ENCODE measurements around the gene SLC66A1.

Gene SLC66A1

GRCh38 chr1:19342894-19343616 is 30.9 kb downstream of the SLC66A1 start:
- DNase-seq = no peak
- H3F3A ChIP-seq (ENCODE audit: insufficient read depth, low read length) = no peaks in the 10 kb centered on the region
- H2AFZ ChIP-seq (ENCODE audit: low read length) = no peak overlapping the region
- H3K9me3 ChIP-seq (replicated peaks; ENCODE audit: insufficient read depth, low read length) = no peaks in the 10 kb centered on the region
- TF ChIP-seq EZH2phosphoT487 (IDR thresholded peaks at IDR 0.05; ENCODE audit: low read length) (no peak), CTCF (IDR thresholded peaks at IDR 0.05; ENCODE audit: low read length) (no peak), EZH2 (optimal IDR thresholded peaks at IDR 0.05; ENCODE audit: low read depth, low read length) (no peak)
- H3K27me3 ChIP-seq (replicated peaks; ENCODE audit: insufficient read depth, low read length) = no peaks in the 10 kb centered on the region
- no peak overlapping the region for H3K9ac ChIP-seq (ENCODE audit: low read length)
- H3K4me3 ChIP-seq (ENCODE audit: low read length) = no peak overlapping the region
- no peaks in the 10 kb centered on the region for H4K20me1 ChIP-seq (ENCODE audit: insufficient read depth, low read length)
- no peak overlapping the region for H3K27ac ChIP-seq (ENCODE audit: low read length)
- H3K79me2 ChIP-seq (ENCODE audit: low read length) = no peaks in the 10 kb centered on the region
- no peaks in the 10 kb centered on the region for H3K4me1 ChIP-seq (ENCODE audit: low read length)
- no peaks in the 10 kb centered on the region for H3K36me3 ChIP-seq (replicated peaks; ENCODE audit: insufficient read depth, low read length)
- H3K9me2 ChIP-seq (replicated peaks; ENCODE audit: insufficient read depth, low read length) = no peaks in the 10 kb centered on the region
- no peak overlapping the region for H3K4me2 ChIP-seq (ENCODE audit: low read depth, low read length)

GRCh38 chr1:19343617-19344350 is 31.7 kb downstream of the SLC66A1 start:
- H3K9ac ChIP-seq (ENCODE audit: low read length) = no peak overlapping the region
- no peaks in the 10 kb centered on the region for H3K79me2 ChIP-seq (ENCODE audit: low read length)
- H3K4me3 ChIP-seq (ENCODE audit: low read length) = no peak overlapping the region
- H3K9me2 ChIP-seq (replicated peaks; ENCODE audit: insufficient read depth, low read length) = no peaks in the 10 kb centered on the region
- H3F3A ChIP-seq (ENCODE audit: insufficient read depth, low read length) = no peaks in the 10 kb centered on the region
- no peak overlapping the region for H3K4me2 ChIP-seq (ENCODE audit: low read depth, low read length)
- H3K4me1 ChIP-seq (ENCODE audit: low read length) = no peaks in the 10 kb centered on the region
- no peaks in the 10 kb centered on the region for H3K27me3 ChIP-seq (replicated peaks; ENCODE audit: insufficient read depth, low read length)
- H3K9me3 ChIP-seq (replicated peaks; ENCODE audit: insufficient read depth, low read length) = no peaks in the 10 kb centered on the region
- no peaks in the 10 kb centered on the region for H3K36me3 ChIP-seq (replicated peaks; ENCODE audit: insufficient read depth, low read length)
- H4K20me1 ChIP-seq (ENCODE audit: insufficient read depth, low read length) = no peaks in the 10 kb centered on the region
- H2AFZ ChIP-seq (ENCODE audit: low read length) = no peak overlapping the region
- H3K27ac ChIP-seq (ENCODE audit: low read length) = no peak overlapping the region
- TF ChIP-seq CTCF (IDR thresholded peaks at IDR 0.05; ENCODE audit: low read length) = no peak
- no peak for TF ChIP-seq EZH2phosphoT487 (IDR thresholded peaks at IDR 0.05; ENCODE audit: low read length)
- TF ChIP-seq EZH2 (optimal IDR thresholded peaks at IDR 0.05; ENCODE audit: low read depth, low read length) = no peak
- no peak for DNase-seq

GRCh38 chr1:19344372-19344810 is 32.3 kb downstream of the SLC66A1 start:
- Histone ChIP-seq H3F3A (ENCODE audit: insufficient read depth, low read length) (no peaks in the 10 kb centered on the region), H3K79me2 (ENCODE audit: low read length) (no peaks in the 10 kb centered on the region), H4K20me1 (ENCODE audit: insufficient read depth, low read length) (no peaks in the 10 kb centered on the region), H3K4me1 (ENCODE audit: low read length) (no peaks in the 10 kb centered on the region), H3K36me3 (replicated peaks; ENCODE audit: insufficient read depth, low read length) (no peaks in the 10 kb centered on the region), H2AFZ (ENCODE audit: low read length) (no peak overlapping the region), H3K9me2 (replicated peaks; ENCODE audit: insufficient read depth, low read length) (no peaks in the 10 kb centered on the region), H3K27me3 (replicated peaks; ENCODE audit: insufficient read depth, low read length) (no peaks in the 10 kb centered on the region), H3K9me3 (replicated peaks; ENCODE audit: insufficient read depth, low read length) (no peaks in the 10 kb centered on the region), H3K9ac (ENCODE audit: low read length) (no peak overlapping the region), H3K4me2 (ENCODE audit: low read depth, low read length) (no peak overlapping the region), H3K27ac (ENCODE audit: low read length) (no peak overlapping the region), H3K4me3 (ENCODE audit: low read length) (no peak overlapping the region)
- no peak for DNase-seq
- TF ChIP-seq EZH2 (optimal IDR thresholded peaks at IDR 0.05; ENCODE audit: low read depth, low read length) = no peak
- TF ChIP-seq CTCF (IDR thresholded peaks at IDR 0.05; ENCODE audit: low read length) = peak; percentile 82
- no peak for TF ChIP-seq EZH2phosphoT487 (IDR thresholded peaks at IDR 0.05; ENCODE audit: low read length)

All from MM.1S (cell line).